Middle frontal gyrus (tissue), 1 donor: ENCODE data around the gene RGS11.

Experiments used
- DNase-seq: peaks from one replicate; pipeline ENCODE4 v3.0.0-alpha.2; 2015; ENCODE audit warnings: low spot score; ENCODE audit errors: extremely low spot score

The RGS11 gene

DNA sequence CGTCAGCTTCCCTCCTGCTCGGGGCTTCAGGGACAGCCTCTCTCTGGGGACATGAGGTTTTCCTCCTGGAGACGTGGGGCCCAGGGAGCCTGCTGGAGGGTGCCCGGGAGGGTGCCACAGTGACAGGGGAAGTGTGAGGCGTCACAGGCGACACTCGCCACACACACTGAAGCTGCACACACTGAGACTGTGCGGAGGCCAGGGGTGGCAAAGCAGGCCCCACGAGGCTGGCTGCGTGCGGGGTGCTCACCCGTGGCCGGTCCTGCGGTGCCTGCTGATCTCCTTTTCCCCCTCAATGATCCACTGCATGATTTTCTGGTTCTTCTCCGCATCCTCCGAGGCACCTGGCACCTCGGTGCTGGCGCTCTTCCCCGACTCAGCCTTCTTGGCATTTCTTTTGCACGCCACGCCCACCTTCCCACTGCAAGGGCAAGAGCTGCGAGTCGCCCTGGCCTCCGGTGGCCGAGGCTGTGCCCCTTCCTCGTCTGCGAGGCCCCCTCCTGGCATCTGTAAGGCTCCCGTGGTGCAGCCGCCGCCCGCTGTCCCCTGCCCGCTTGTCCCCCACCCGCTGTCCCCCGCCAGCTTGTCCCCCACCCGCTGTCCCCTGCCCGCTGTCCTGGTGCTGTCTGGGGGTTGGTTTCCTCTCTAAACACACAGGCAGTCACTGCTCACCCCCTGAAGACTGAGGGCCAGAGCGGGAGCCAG is 21.2 kb upstream of the RGS11 start:
- no peak for DNase-seq

DNA sequence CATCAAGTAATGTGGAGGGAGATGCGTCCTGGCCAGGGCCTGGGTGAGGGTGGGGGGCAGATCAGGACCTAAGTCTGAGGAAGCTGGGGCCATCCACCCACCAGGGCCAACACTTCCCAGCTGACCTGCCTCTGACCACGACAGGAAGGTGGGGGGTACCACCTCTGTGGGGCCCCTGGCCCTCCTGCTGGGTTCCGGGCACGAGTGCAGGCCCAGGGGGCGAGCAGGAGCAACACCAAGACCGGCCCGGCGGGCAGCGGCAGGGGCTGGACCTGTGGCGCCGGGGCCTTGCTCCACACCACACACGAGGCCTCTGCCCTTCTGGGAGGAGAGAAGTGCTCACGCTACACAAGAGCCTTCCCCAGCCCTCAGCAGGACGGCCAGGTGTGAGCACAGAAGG is 20.5 kb upstream of the RGS11 start:
- DNase-seq = no peak

DNA sequence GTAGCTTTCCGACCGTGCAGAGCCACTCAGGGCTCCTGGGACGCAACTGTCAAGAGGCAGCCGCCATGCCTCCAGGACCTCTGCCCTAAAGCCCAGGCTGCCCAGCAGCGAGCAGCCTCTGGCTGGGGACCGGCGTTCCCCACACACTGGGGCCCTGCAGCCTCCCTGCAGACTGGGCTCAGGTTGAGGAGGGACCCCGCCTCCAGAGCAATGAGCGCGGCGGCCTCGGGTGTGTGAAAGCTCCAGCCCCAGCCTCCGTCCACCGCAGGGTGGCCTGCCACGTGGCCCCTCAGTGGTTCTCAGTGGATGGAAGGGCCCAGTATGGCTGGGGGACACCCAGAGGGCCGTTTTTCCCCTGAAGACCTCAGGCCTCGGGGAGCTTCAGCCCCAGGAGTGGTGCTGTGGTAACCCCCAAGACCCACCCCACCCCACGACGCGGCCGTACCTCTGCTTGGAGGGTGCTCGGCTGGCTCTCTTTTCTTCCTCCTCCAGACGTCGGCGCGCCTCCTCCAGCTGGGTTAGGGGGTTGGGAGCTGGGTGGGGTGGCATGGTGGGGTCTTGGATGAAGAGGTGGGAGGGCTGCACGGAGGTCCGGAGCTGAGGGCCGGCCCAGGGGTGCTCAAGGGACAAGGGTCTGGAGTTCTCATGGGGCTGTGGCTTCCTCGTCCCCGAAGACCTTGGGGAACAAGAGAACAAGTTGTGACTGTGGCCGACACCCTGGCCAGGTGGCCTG is 17.5 kb upstream of the RGS11 start:
- no peak for DNase-seq

DNA sequence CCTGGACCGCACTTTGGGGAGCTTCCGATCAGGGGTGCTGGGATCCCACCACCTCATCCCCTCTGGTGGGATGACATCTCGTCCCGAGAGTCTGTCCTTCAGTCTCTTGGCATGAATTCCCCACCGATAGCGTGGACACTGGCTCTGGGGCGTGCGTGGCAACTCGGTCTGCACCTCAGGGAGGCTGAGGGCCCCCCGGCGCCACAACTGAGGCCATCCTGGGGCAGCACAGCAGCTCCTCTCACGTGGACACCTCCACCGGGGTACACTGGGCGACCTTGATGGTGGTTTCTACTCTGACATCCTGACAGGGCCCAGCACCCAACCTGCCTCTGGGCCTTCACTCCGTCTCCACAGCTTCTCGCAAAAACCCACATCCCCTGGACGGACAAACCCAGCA is 15.8 kb upstream of the RGS11 start:
- no peak for DNase-seq

DNA sequence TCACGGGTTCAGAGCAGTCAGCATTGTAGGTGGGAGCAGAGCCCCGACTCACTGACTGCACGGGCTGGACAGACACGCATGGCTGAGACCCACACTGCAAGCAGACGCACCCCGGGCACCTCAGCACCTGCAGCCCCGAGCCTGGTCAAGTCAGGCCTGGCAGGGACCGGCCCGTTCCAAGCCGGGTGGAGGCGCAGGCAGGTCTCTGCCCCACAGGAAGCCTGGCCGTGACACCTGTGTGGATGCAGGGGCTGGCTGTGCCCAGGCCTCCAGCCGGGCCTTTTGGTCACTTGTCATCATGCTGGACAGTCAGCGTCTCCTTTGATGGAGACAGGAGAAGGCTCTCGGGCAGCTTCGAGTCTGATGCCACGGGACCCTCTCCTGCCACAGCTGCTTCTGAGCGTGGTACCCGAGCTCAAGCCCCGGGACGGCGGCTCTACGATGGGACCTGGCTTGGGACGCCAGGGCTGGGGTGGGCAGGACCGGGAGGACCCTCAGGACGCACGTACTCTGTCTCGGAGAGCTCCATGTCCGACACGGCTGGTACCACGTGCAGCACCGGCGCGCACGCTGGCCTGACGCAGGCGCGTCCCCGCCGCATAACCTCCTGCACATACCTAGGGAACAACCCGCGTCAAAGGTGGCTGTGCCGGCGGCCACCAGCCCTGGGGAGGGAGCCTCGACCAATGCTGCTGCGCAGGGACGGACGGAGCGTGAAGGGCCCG is 15.1 kb upstream of the RGS11 start:
- no peak for DNase-seq

DNA sequence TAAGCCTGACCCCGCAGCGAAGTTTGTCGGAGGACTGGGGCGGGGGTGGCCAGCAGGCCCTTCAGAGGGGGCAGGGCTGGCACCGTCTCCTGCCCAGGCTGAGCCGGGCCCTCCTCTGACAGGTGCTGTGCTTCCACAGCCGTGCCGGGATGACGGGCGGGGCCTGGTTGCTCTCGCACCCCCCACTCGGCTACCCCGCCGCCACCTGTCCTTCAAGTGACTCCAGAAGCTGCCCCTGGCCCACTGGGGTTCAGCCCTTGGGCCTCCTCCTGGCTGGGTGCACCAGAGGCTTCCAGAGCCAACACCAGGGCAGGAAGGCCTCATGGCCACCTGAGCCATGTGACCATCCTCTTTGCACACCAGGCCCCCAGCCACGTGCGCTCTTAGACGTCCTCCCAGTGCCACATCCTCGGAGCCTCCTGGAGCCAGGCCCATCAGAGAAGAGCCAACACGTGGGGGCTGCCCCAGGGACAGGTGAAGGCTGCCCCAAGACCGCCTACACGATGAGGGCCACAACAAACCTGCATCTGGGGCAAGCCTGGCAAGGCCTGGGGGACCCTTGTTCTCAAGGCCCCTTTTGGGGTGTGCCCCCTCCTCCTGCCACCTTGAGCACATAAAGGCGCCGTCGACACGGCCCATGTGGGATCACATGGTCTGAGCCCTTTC is 14.4 kb upstream of the RGS11 start:
- DNase-seq = no peak

DNA sequence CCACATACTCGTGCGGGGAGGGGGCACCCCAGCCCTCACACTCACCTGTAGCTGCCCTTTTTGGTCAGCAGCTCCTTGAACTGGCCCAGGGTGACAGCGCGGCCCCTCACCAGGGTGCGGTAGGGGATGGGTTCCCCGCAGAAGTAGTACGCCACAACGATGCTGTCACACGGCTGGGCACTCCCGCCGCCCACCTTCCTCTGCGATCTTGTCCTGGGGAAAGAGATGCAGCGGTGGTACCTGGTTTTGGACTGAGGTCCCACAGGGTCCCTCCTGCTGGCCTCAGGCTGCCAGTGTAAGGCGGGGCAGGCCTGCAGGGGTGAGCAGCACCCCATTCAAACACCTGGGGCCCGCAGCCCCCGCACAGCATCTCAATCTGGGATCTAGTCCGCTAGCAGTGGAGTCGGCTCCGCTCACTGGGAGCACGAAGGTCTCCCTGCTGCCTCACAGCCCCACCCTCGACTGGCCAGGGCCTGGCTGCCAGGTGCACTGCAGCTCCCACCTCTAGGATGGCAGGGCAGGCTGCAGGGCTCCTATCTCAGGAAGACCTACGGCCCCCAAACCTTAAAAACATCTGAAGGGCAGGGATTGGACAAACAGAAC is 13.8 kb upstream of the RGS11 start:
- no peak for DNase-seq

DNA sequence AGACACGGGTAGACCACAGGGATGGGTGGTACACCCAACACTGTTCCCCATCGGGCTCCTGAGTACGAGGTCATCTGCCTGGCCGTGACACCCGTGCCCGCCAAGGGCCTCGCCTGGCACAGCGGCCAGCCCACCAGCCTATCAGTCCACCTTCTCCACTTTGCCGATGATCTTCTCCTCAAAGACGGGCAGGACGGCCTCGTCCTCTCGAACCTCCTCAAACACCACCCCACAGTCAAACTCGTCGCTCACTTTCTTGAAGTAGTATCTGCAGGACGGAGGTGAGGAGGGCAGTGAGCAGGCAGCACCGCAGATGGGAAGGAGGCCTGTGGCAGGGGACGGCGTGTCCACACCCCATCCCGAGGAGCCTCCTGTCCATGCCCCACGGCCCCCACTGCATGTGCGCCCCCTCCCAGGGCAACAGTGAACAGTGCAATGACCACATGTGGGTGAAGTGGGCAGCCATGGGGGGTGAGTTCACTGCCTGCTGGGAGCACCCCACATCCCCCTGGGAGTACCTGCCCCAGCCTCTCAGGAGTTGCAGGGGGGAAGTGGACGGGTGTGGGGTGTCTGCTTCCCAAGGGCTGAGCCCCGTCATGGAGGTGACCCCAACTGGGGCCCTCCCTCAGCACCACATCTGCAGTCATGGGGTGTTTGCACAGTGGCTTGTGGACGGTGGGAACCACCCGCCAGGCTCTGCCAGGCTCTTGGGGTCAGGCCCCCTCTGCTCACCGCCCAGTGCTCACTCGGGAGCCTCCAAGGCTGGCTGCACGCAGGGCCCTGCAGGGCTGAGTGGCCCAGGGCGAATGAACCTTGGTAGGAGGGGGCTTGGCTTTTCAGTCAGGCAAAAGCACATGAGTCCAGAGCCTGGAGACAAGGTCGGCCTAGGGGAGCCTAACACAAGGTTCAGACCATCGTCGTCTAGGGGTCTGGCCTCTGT is 12.5 kb upstream of the RGS11 start:
- DNase-seq = no peak

DNA sequence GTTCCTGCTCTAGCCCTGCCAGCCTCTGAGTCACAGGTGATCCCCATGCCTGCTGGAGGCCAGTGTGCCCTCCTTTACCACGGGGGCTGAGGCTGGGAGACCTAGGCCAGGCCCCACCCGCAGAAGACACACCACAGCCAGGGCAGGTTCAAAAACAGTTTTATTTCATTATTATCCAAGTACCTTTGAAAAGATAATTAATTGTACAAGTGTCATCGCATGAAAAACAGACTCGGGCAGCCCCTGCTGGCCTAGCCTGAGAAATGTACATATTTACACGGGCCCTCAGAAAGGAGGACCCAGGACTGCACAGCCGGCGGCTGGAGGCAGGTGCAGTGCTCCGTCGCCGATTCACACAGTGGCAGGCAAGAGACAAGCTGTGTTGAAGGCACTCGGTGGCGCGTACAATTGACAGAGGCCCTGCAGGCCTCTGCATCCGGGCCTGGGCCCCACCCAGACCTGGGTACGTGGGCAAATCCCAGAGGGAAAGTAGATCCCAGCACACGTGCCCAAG is 11.6 kb upstream of the RGS11 start:
- no peak for DNase-seq

DNA sequence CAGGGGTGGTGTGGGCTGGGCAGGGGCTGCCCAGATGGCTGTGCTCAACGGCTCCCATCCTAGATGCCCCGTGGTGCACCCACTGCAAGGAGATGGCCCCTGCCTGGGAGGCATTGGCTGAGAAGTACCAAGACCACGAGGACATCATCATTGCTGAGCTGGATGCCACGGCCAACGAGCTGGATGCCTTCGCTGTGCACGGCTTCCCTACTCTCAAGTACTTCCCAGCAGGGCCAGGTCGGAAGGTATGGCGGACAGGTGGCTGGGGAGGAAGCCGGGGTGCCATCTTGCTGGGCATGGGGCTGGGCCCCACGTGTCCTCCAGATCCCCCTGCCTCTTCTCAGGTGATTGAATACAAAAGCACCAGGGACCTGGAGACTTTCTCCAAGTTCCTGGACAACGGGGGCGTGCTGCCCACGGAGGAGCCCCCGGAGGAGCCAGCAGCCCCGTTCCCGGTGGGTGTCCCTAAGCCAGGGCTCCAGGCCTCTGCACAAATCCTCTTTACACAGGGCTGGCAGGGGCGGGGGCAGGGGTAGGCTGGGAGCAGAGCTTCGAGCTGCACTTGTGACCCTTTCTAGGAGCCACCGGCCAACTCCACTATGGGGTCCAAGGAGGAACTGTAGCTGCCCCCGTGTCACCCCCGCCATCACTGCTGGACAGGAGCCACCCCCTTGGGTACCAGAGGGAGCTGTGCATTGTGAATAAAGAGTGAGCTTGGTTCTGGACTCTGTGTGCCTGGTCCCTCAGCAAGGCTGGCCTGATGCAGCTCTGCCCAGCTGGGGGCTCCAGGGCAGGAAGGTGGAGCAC is 10.9 kb upstream of the RGS11 start:
- DNase-seq = no peak

DNA sequence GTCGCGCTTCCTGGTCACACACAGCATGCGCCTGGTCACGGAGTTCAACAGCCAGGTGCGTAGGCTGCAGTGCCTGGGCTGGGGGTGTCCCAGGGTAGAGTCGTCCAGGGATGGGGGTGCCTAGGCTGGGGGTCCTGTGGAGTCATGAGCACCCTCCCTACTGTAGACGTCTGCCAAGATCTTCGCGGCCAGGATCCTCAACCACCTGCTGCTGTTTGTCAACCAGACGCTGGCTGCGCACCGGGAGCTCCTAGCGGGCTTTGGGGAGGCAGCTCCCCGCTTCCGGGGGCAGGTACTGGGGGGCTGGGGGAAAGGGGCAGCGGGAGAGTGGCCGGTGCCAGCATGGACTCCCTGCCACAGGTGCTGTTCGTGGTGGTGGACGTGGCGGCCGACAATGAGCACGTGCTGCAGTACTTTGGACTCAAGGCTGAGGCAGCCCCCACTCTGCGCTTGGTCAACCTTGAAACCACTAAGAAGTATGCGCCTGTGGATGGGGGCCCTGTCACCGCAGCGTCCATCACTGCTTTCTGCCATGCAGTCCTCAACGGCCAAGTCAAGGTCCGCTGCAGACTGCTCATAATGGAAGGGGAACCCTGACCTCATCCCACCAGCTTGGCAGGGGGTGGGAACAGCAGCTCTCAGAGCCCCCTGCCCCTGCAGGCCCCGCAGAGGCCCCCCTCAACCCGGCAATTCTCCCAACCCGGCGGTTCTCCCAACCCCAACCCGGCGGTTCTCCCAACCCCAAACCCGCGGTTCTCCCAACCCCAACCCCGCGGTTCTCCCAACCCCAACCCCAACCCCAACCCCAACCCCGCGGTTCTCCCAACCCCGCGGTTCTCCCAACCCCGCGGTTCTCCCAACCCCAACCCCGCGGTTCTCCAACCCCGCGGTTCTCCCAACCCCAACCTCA is 9.7 kb upstream of the RGS11 start:
- no peak for DNase-seq

DNA sequence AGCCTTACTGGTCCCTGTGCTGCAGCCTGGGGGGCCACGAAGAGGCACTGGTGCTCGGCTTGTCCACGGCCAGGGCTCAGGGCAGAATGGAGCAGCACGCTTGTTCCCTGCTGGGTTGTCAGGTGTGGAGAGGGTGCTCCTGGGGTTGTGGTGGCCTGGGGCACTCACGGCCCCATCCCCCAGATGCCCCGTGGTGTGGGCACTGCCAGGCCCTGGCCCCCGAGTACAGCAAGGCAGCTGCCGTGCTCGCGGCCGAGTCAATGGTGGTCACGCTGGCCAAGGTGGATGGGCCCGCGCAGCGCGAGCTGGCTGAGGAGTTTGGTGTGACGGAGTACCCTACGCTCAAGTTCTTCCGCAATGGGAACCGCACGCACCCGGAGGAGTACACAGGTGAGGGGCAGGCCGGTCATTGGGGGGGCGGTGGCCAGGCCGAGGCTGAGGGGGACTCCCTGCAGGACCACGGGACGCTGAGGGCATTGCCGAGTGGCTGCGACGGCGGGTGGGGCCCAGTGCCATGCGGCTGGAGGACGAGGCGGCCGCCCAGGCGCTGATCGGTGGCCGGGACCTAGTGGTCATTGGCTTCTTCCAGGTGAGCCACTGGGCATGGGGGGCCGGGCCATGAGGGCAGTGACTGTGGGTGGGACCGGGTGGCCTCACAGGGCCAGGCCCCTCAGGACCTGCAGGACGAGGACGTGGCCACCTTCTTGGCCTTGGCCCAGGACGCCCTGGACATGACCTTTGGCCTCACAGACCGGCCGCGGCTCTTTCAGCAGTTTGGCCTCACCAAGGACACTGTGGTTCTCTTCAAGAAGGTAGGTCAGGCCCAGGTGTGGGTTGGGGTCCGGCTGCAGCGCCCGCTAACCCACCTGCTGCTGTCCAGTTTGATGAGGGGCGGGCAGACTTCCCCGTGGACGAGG is 8.7 kb upstream of the RGS11 start:
- no peak for DNase-seq

DNA sequence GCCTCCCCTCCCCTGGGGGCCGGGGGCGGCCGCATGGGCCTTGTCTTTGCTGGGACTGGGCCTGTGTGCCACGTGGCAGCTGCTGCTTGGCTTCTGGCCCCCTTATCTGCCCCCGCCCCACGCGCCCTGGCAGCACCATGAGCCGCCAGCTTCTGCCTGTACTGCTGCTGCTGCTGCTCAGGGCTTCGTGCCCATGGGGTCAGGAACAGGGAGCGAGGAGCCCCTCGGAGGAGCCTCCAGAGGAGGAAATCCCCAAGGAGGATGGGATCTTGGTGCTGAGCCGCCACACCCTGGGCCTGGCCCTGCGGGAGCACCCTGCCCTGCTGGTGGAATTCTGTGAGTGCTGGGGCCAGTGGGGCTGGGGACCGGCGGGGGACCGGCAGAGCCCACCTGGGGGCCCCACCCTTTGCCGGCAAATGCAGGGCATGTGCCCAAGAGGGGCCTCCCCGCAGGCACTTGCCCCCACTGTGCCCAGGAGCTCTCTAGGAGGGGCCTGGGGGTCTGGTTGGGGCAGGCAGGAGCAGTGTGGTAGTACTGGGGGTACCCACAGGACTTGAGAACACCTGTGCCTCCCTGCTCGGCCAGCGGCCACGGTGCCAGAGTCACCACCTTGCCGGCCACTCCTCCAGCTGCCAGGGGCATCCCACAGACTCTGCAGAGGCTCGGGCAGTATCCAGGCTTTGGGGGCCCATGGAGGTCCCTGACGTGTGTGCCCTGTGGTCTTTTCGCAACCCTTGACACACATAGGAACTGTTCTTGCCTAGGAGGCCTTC is 7.5 kb upstream of the RGS11 start, which contains the start of gene PDIA2:
Gene PDIA2 (plus strand): TSS at position 132 of the 773 bp plus-strand sequence. CDS start 6 bp downstream, at position 138.
- no peak for DNase-seq

DNA sequence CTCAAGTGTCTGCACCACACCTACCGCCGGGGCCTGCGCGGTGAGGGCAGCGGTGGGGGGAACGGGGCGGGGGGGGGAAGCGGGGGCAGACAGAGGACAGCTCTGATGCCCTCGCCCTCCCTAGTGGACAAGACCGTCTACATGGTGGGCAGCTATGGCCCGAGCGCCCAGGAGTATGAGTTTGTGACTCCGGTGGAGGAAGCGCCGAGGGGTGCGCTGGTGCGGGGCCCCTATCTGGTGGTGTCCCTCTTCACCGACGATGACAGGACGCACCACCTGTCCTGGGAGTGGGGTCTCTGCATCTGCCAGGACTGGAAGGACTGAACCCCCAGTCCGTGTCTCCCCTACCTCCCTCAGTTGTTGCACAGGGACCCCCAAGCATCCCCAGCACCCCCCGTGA is 6.7 kb upstream of the RGS11 start:
- DNase-seq = no peak

DNA sequence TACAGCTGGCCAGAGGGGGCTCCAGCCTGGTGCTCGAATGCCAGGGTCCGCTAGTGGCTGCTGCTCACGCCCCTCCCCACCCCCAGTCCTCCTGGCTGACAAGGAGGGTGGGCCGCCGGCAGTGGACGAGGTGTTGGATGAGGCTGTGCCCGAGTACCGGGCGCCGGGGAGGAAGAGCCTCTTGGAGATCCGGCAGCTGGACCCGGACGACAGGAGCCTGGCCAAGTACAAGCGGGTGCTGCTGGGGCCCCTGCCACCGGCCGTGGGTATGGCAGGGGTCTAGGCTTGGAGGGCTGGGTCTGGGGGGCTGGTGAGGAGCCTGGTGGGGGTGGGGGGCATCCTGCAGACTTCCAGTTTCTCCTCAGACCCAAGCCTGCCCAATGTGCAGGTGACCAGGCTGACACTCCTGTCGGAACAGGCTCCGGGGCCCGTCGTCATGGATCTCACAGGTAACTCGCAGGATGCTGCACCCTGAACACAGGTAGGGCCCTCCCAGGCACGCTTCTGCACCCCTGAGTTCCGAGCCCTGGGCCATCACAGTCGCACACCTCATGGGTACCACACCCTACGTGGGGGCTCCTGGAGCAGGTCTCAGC is 6.0 kb upstream of the RGS11 start:
- no peak for DNase-seq
